Measurements from ENCODE around the gene SKIC8.

DNA sequence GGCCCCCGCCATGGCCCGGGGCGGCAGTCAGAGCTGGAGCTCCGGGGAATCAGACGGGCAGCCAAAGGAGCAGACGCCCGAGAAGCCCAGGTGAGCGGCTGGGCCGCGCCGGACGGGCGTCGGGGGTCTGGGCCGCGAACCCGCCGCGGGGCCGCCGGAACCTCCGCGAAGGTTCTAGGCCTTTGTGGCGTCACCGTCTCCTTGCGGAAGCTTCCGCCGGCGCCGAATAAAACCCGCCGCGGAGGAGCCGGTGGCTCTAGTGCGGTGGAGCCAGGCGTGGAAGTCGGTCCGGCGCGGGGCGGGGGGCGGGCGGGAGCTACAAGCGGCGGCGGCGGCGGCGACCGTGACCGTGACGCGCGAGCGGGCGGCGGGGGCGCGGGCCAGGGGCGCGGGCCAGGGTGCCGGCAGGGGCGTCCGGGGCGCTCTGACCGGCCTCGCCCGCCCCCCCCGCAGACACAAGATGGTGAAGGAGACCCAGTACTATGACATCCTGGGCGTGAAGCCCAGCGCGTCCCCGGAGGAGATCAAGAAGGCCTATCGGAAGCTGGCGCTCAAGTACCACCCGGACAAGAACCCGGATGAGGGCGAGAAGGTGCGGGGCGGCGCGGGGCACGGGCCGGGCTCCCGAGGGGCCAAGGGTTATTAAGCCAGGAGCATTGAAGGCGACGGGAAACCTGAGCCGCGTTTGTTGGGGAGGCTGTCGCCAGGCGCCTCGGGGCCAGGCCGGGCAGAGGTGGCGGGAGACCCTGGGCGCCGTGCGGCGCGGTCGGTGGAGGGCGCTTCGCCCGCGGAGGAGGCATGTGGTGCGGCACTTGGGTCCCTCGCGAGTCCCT lies 34.9 kb downstream of the SKIC8 start, which contains the start of gene DNAJA4:
- TF ChIP-seq, protein P1, sequence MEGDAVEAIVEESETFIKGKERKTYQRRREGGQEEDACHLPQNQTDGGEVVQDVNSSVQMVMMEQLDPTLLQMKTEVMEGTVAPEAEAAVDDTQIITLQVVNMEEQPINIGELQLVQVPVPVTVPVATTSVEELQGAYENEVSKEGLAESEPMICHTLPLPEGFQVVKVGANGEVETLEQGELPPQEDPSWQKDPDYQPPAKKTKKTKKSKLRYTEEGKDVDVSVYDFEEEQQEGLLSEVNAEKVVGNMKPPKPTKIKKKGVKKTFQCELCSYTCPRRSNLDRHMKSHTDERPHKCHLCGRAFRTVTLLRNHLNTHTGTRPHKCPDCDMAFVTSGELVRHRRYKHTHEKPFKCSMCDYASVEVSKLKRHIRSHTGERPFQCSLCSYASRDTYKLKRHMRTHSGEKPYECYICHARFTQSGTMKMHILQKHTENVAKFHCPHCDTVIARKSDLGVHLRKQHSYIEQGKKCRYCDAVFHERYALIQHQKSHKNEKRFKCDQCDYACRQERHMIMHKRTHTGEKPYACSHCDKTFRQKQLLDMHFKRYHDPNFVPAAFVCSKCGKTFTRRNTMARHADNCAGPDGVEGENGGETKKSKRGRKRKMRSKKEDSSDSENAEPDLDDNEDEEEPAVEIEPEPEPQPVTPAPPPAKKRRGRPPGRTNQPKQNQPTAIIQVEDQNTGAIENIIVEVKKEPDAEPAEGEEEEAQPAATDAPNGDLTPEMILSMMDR (IDR thresholded peaks at IDR 0.05; ENCODE audit: insufficient read depth, low read depth, low read length), result no peak
- no peak for TF ChIP-seq EZH2 (IDR thresholded peaks at IDR 0.05; ENCODE audit: insufficient read depth, low read length)

Measured in astrocyte (in vitro differentiated cells and primary cell).